ACC112 (cell line): Measurements from ENCODE around the gene ENGASE.

ENCODE experiments used
- H2AFZ ChIP-seq: fragments of 200-600 bp; sonication (generic); one replicate; pipeline ENCODE4 v1.6.0; 2017; ENCODE audit warnings: antibody characterized with exemption, low read length; ENCODE audit not compliant: unreplicated experiment
- H3K27ac ChIP-seq: fragments of 200-600 bp; sonication (generic); 2 replicates; pipeline ENCODE4 v1.5.1; 2014; ENCODE audit warnings: low read depth, mild to moderate bottlenecking, antibody characterized with exemption, low read length, moderate library complexity
- H3K27me3 ChIP-seq: fragments of 200-600 bp; sonication (generic); 2 replicates; pipeline ENCODE4 v1.6.1; 2014; ENCODE audit warnings: mild to moderate bottlenecking, antibody characterized with exemption, low read length, moderate library complexity, mixed read lengths; ENCODE audit not compliant: insufficient read depth
- H3K36me3 ChIP-seq: fragments of 200-600 bp; sonication (generic); 2 replicates; pipeline ENCODE4 v1.6.1; 2016; ENCODE audit warnings: mild to moderate bottlenecking, antibody characterized with exemption, low read length, moderate library complexity, mixed read lengths; ENCODE audit not compliant: insufficient read depth
- H3K4me1 ChIP-seq: fragments of 200-600 bp; sonication (generic); one replicate; pipeline ENCODE4 v1.6.1; 2016; ENCODE audit warnings: low read length, mixed read lengths; ENCODE audit not compliant: insufficient read depth, unreplicated experiment, control insufficient read depth
- H3K4me3 ChIP-seq: fragments of 200-600 bp; sonication (generic); 2 replicates; pipeline ENCODE4 v1.5.1; 2014; ENCODE audit warnings: mild to moderate bottlenecking, low read depth, low read length
- H3K79me2 ChIP-seq: fragments of 200-600 bp; sonication (generic); one replicate; pipeline ENCODE4 v1.6.0; 2016; ENCODE audit warnings: low read length; ENCODE audit not compliant: control insufficient read depth, unreplicated experiment, insufficient read depth

ENGASE gene

DNA sequence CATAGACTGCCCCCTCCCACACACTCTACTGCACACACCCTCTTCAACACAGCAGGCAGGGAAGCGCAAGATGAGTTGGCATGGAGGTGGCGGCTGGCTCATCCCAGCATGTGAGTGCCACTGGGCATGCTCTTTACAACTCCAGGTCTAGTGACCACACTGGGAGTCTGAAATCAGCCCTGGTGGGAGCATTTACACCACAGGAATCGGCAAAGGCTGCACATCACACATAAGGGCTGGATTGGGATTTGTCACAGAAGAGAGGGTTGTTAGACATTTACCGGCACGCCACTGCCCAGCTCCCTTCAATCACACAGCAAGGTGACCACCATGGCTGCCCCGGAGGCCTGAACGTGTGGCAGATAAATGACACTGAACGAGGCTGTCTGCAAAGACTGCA is 49.4 kb downstream of the ENGASE start:
- Histone ChIP-seq H3K27me3 (peaks cover 91% of the 10 kb centered on the region), H3K79me2 (no peaks in the 10 kb centered on the region), H3K27ac (no peak overlapping the region)

DNA sequence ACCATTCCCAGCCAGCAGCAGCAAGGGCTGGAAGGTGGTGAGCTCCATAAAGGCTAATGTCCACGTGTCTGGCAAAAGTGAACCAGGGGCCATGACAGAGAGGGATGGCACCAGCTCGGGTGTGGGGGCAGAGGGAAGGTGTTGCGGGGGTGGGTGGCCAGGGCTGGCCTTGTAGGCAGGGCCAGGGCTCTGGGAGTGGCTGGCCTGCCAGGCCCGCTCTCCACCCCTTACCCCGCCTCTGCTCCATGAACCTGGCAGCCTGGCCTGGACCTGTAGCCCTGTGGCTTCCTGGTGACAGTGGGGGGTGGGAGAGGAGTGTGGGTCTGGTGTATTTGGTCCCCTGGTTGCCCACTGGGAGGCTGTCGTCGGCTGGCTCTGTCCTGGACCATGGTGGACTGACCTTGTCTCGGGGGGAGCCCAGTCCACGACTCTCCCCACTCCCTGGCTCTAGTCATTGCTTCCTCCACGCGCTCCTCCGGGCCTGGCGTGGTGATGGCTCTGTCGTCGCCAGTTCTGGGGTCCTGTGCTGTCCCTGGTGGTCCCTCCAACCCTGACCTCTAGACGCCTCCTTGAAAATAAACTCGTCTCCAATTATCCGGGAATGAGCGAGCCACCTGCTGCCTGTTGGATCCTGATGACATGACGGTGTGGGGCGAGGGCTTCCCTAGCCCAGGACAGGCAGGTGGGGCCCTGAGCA is 50.0 kb downstream of the ENGASE start:
- Histone ChIP-seq H3K79me2 (no peaks in the 10 kb centered on the region), H3K27ac (no peak overlapping the region), H3K4me3 (no peak overlapping the region), H3K36me3 (no peaks in the 10 kb centered on the region), H3K4me1 (no peaks in the 10 kb centered on the region), H3K27me3 (peaks cover 91% of the 10 kb centered on the region), H2AFZ (no peak overlapping the region)

More for the DNA sequence above, 49.4 kb downstream of the ENGASE start:
- H3K36me3 ChIP-seq, result no peaks in the 10 kb centered on the region
- H3K4me1 ChIP-seq, result no peaks in the 10 kb centered on the region
- no peak overlapping the region for H3K4me3 ChIP-seq
- H2AFZ ChIP-seq, result no peak overlapping the region

DNA sequence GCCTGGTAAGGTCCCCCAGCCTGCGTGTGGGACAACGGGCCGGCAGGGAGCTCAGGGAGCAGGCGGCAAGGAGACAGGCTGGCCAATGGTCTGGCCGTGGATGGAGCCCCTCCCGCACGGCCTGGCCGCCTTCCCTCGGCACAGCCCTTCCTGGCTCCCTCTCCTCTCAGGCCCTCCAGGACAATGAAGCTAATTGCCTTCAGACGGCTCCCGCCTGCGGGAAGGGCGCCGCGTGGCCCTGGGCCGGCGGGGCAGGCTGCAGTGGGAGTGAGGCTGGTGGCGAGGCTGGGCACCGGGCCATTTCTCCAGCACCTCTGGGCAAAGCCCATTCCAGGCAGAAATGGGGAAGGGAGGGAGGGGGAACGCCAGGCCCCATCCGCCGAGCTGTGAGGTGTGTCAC is 50.9 kb downstream of the ENGASE start:
- H3K4me1 ChIP-seq, result no peaks in the 10 kb centered on the region
- H3K27me3 ChIP-seq, result peaks cover 92% of the 10 kb centered on the region
- no peak overlapping the region for H3K4me3 ChIP-seq
- H3K79me2 ChIP-seq, result no peaks in the 10 kb centered on the region
- H2AFZ ChIP-seq, result no peak overlapping the region
- no peak overlapping the region for H3K27ac ChIP-seq
- H3K36me3 ChIP-seq, result no peaks in the 10 kb centered on the region

DNA sequence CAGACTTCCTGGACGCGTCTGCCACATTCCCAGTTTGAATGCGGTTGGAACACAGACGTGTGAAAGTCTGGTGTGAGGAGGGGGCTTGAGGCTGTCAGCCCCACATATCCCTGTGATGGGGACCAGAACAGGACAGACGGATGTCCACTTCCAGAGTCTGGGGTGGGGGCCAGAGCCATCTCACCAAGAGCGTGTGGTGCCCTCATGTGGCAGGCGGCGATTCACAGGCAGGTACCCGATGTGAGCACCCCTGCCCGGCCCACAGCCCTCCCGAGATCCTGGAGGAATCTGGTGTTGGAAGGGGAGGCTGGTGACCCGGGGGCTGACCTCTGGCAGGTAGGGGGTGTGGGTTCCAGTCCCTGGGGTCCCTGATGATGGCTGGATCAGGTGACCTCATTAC is 51.5 kb downstream of the ENGASE start:
- Histone ChIP-seq H3K36me3 (no peaks in the 10 kb centered on the region), H3K27me3 (peaks cover 93% of the 10 kb centered on the region), H3K79me2 (no peaks in the 10 kb centered on the region), H2AFZ (no peak overlapping the region), H3K4me3 (no peak overlapping the region), H3K4me1 (no peaks in the 10 kb centered on the region), H3K27ac (no peak overlapping the region)

DNA sequence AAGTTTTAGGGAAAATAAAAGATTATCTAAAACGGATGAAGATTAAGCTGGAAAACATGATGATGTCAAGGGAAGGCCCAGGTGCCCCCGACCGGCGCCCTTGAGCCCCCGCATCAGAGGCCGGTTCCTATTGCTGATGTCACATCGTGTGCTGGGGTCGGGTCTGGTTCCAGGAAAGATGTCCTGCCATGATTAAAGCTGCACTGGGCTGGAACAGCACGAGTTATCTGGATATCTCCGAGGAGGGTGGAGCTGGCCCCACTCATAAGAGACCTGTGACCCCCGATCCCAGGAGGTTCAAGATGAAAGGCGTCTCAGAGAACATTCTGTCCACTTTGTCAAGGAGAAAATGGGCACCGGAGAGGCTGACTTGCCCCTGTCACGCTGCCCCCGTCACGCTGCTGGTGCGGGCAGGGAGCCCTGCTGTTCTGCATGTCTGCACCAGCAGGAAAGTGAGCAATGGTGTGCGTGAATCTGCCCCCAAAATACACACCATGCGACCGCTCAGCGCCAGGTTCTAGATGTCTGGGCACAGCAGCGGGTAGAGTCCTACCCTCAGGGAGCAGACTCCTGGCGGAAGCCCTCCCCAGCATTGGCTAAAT is 53.0 kb downstream of the ENGASE start:
- peaks cover 82% of the 10 kb centered on the region for H3K27me3 ChIP-seq
- no peaks in the 10 kb centered on the region for H3K79me2 ChIP-seq
- H3K36me3 ChIP-seq, result no peaks in the 10 kb centered on the region
- no peak overlapping the region for H3K4me3 ChIP-seq
- H3K4me1 ChIP-seq, result no peaks in the 10 kb centered on the region
- H3K27ac ChIP-seq, result no peak overlapping the region
- no peak overlapping the region for H2AFZ ChIP-seq

DNA sequence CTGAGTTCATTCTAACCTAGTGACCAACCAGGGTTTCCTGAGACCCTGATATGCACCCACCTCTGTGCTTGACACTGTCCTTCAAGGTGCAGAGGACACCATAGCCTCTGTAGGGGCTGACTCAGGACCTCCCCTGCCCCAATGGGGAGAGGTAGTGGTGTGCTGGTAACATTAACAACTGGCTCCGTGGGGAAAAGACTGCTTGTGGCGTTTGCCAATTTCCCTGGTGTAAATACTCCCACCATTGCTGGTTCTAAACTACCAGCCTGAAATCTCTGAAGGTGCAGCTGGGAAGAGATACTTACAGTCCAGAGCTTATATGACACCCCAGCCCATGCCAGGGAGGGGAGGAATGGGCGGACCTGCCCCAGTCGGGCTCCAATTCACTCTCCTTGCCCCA is 54.9 kb downstream of the ENGASE start:
- no peak overlapping the region for H3K4me3 ChIP-seq
- H3K79me2 ChIP-seq, result no peaks in the 10 kb centered on the region
- no peak overlapping the region for H3K27ac ChIP-seq
- peaks cover 86% of the 10 kb centered on the region for H3K27me3 ChIP-seq
- H3K4me1 ChIP-seq, result no peaks in the 10 kb centered on the region
- no peak overlapping the region for H2AFZ ChIP-seq
- no peaks in the 10 kb centered on the region for H3K36me3 ChIP-seq

DNA sequence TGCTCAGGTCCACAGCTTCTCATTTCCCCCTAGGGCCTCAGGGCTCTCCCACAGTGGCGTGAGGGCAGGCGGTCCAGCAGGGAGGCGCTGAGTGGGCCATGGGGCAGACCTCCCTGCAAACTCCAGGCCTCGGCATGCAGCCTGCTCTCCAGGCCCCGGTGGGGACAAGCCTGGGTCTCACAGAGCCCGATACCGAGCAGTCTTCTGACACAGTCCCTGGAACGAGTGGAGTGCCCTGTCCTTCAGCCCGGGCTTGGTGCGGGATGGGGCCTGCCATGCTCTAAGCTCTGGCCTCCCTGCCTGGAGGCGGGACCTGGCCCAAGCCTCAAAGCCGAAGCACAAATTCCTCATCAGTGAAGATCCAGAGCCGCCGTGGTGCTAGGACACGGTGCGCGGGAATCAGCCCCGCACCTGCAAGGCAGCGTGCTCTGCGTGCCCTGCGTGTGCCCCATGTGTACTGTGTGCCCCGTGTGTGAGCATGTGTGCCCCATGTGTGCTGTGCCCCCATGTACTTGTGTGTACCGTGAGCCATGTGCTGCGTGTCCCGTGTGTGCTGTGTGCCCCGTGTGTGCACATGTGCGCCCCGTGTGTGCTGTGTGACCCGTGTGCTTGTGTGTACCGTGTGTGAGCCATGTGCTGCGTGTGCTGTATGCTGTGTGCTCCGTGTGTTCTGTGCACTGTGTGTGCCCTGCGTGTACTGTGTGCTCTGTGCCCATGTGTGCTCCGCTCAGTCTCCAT is 56.1 kb downstream of the ENGASE start:
- Histone ChIP-seq H3K27ac (no peak overlapping the region), H3K79me2 (no peaks in the 10 kb centered on the region), H3K27me3 (peaks cover 85% of the 10 kb centered on the region), H3K4me1 (no peaks in the 10 kb centered on the region), H2AFZ (no peak overlapping the region), H3K36me3 (no peaks in the 10 kb centered on the region), H3K4me3 (no peak overlapping the region)

DNA sequence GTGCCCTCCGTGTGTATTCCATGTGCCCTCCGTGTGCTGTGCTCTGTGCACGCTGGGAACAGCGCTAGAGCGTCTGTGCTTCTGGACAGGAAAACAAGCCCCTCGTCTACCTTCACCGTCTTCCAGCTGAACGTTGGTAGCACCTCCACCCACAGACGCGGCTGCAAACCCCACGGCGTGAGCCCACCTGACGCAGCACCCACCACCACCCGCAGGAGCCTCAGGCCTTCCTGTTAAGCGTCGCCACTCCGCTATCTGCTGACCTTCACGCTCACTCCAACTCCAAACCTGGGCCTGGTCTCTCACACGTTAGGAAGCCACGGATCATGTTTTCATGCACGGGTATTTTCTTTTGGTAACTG is 56.6 kb downstream of the ENGASE start:
- Histone ChIP-seq H3K4me3 (no peak overlapping the region), H3K36me3 (no peaks in the 10 kb centered on the region), H3K27ac (no peak overlapping the region), H3K27me3 (peaks cover 85% of the 10 kb centered on the region), H3K4me1 (no peaks in the 10 kb centered on the region), H3K79me2 (no peaks in the 10 kb centered on the region), H2AFZ (no peak overlapping the region)

DNA sequence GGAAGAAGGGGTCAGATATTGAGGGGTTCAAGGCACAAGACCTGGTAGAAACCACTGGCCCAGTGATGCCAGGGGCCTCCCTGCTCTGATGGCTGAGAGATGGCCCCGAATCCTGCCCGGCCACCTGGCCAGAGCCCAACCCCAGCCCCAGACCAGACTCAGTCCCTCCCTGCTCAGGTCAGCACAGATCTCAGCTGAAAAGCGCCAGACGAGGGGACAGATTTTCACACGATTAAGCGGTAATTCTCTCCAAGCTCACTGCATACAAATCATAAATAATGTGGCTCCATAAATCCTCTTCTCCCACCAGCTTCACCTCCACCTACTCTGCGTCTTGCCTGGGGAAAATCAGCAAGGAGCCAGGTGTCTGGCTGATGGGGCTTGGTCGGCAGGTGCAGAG is 57.1 kb downstream of the ENGASE start:
- Histone ChIP-seq H3K36me3 (no peaks in the 10 kb centered on the region), H3K27ac (no peak overlapping the region), H3K27me3 (peaks cover 85% of the 10 kb centered on the region), H3K4me3 (no peak overlapping the region), H3K4me1 (no peaks in the 10 kb centered on the region), H3K79me2 (no peaks in the 10 kb centered on the region), H2AFZ (no peak overlapping the region)

DNA sequence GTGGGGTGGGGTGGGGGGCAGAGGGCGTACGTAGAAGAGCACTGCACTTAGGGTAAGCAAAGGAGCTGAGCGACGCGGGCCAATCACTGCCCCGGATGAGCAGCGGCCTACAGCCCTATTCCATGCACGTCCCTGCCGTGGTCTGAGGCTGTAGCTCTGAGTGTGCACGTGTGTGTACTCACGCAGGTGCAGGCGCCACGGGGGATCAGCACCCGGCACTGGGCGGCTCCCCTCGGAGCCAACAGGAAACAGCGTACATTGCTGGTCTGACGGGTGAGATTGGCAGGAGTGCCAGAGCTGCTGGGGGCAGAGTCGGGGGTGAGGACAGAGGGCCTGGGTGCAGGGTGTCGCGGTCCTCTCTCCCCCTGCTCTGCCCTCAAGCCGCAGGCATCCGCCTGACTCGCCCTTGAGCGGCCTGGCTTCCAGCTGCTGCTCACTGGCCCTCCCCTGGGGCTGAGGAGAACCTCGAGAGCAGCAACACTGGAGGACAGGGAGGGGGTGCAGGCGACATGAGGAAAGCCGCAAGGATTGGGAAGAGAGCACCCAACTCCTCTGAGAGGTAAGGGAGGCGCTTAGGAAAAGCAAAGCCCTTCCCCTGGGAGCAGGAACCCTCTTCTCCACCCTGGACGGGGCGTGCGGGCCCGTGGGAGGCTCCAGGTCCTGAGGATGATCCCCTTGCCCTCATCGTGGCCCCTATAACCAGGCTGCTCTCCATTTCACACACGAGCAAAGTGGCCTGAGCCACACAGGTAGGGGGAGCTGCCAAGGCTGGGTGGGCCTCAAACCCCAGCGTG is 57.8 kb downstream of the ENGASE start:
- Histone ChIP-seq H3K79me2 (no peaks in the 10 kb centered on the region), H3K4me1 (no peaks in the 10 kb centered on the region), H3K4me3 (no peak overlapping the region), H2AFZ (no peak overlapping the region), H3K27ac (no peak overlapping the region), H3K36me3 (no peaks in the 10 kb centered on the region), H3K27me3 (peaks cover 85% of the 10 kb centered on the region)
